Transverse colon (tissue), 4 donors: ENCODE data around the gene MRPL33. TPM values are rescaled to one million over a fixed set of nuclear protein-coding genes. Genes with fewer than 3 reads are reported as not detected.

Source experiments
- DNase-seq: peaks from one replicate; pipeline ENCODE4 v3.0.0-alpha.2; 2019
- H3K27ac ChIP-seq, 4 donors: fragments of 200-600 bp; sonication (generic); 2 replicates each; pipeline ENCODE4 v1.5.1; 2016 to 2018; ENCODE audit warnings: inconsistent platforms in 4 of 4
- H3K27me3 ChIP-seq: fragments of 200-600 bp; sonication (generic); 2 replicates; pipeline ENCODE4 v1.5.1; 2017; ENCODE audit warnings: inconsistent platforms
- H3K36me3 ChIP-seq, 4 donors: fragments of 200-600 bp; sonication (generic); 2 replicates each; pipeline ENCODE4 v1.5.1; 2017 to 2019; ENCODE audit warnings: inconsistent platforms in 4 of 4
- H3K4me1 ChIP-seq, 4 donors: fragments of 200-600 bp; sonication (generic); 2 replicates each; pipeline ENCODE4 v1.5.1; 2017 to 2020; ENCODE audit warnings: inconsistent platforms in 4 of 4
- H3K4me3 ChIP-seq, 4 donors: fragments of 200-600 bp; sonication (generic); 1 replicate in 1 of 4; 2 replicates in 3 of 4; pipeline versions ENCODE4 v1.5.1 to v1.6.1; 2017 to 2019; ENCODE audit warnings: inconsistent platforms in 4 of 4
- H3K9me3 ChIP-seq, 2 donors: fragments of 200-600 bp; sonication (generic); 2 replicates each; pipeline ENCODE4 v1.5.1; 2017 to 2019; ENCODE audit warnings: inconsistent platforms in 2 of 2
- CTCF ChIP-seq, 5 experiments: fragments of 200-600 bp in 3 of 5; fragments of 450-650 bp in 2 of 5; sonication (generic) in 3 of 5; IDR thresholded peaks; 1 replicate in 2 of 5; 2 replicates in 3 of 5; pipeline ENCODE4 v1.5.1; 2016 to 2017; ENCODE audit warnings: antibody characterized with exemption in 5 of 5, inconsistent platforms in 3 of 5, mild to moderate bottlenecking in 2 of 5, moderate library complexity in 1 of 5
- EP300 ChIP-seq: sonication (generic); formaldehyde crosslinking; IDR thresholded peaks from one replicate; pipeline ENCODE4 v1.6.1; 2017; ENCODE audit warnings: antibody characterized with exemption, low read depth
- POLR2A ChIP-seq: fragments of 450-650 bp; IDR thresholded peaks from one replicate; pipeline ENCODE4 v1.6.1; 2016; ENCODE audit warnings: antibody characterized with exemption, mild to moderate bottlenecking, moderate library complexity
- POLR2AphosphoS5 ChIP-seq, 3 donors: sonication (generic); formaldehyde crosslinking; IDR thresholded peaks; one replicate each; pipeline ENCODE4 v1.6.1; 2016; ENCODE audit warnings: antibody characterized with exemption in 3 of 3
- WGBS, 2 donors: methylation state at CpG; one replicate each; pipeline ENCODE4 v1.1.5; 2018; ENCODE audit warnings: low coverage in 1 of 2; 5-methylcytosine and 5-hydroxymethylcytosine counted together
- in situ Hi-C, 4 donors: fragments of 200-750 bp; cut with MboI; loops; one replicate each; pipeline versions ENCODE4 v1.15.0 to v1.15.1; 2017; ENCODE audit warnings: low sequenced_read_pairs in 3 of 4, low pct_ligation_motif_present in 1 of 4, low pct_unique_long_range_greater_than_20kb in 1 of 4
- intact Hi-C: fragments of 100-400 bp; cut with DNase I; formaldehyde crosslinking; loops from one replicate; pipeline ENCODE4 v1.15.1; 2023; ENCODE audit warnings: low total_unique reads
- total RNA-seq, 4 donors: library from RNA; depleted of rRNA; stranded (reverse); fragments of >200 nt; gene quantifications; one replicate each; pipeline ENCODE4 v1.1.0, GENCODE V29; 2016

The MRPL33 gene
- total RNA-seq, 4 donors from 2014 or later: 7.2 to 89.4 (median 45.7) TPM

GRCh38 chr2:27798948-27799645 lies 27.6 kb downstream of the MRPL33 start:
- no peaks in the 10 kb centered on the region for H3K9me3 ChIP-seq
- no peaks in the 10 kb centered on the region for H3K27me3 ChIP-seq
- peaks cover 3 to 35% (median 7%) of the 10 kb centered on the region in 4 donors for H3K4me1 ChIP-seq
- H3K4me3 ChIP-seq: no peak overlapping the region
- H3K36me3 ChIP-seq: no peaks in the 10 kb centered on the region
- in situ Hi-C loops: no loop called here
- TF ChIP-seq CTCF (IDR thresholded peaks at IDR 0.05): no peak
- TF ChIP-seq EP300: peak; percentile 77
- peak; percentile 64 to 80 (median 72) for TF ChIP-seq POLR2AphosphoS5 (IDR thresholded peaks at IDR 0.05)
- TF ChIP-seq POLR2A: no peak
- WGBS, 2 donors: 70 to 85% methylated on average over 9 to 11 of the region's 11 CpGs
- peak; percentile 18 for DNase-seq
- intact Hi-C loops: no loop called here
- peak overlapping the region; percentile 49 to 78 (median 72) for H3K27ac ChIP-seq

- in situ Hi-C loops: no loop called here
- intact Hi-C loops: no loop called here
- 87% methylated on average over 4 of the region's 4 CpGs; no CpG with 5 or more reads in 1 of the 2 donors for WGBS, 2 donors
Measured at GRCh38 chr2:27799646-27800010, 28.1 kb downstream of the MRPL33 start.

GRCh38 chr2:27800856-27801255 lies 29.3 kb downstream of the MRPL33 start:
- Histone ChIP-seq H3K36me3 (no peaks in the 10 kb centered on the region), H3K4me1 (peaks cover 0 to 25% (median 4%) of the 10 kb centered on the region in 4 donors), H3K27ac (peak overlapping the region in 1 of 4 donors; percentile 73), H3K9me3 (no peaks in the 10 kb centered on the region), H3K27me3 (no peaks in the 10 kb centered on the region), H3K4me3 (no peak overlapping the region)
- intact Hi-C loops: no loop called here
- in situ Hi-C loops: no loop called here
- DNase-seq: no peak
- 82% methylated on average over 6 of the region's 6 CpGs; no CpG with 5 or more reads in 1 of the 2 donors for WGBS, 2 donors
- TF ChIP-seq POLR2A: no peak
- TF ChIP-seq EP300: no peak
- TF ChIP-seq CTCF (IDR thresholded peaks at IDR 0.05): no peak
- TF ChIP-seq POLR2AphosphoS5 (IDR thresholded peaks at IDR 0.05): no peak

More at GRCh38 chr2:27799646-27800010, 28.1 kb downstream of the MRPL33 start:
- peaks cover 3 to 35% (median 7%) of the 10 kb centered on the region in 4 donors for H3K4me1 ChIP-seq
- no peak overlapping the region for H3K4me3 ChIP-seq
- no peaks in the 10 kb centered on the region for H3K36me3 ChIP-seq
- peak overlapping the region; percentile 49 to 75 (median 72) for H3K27ac ChIP-seq
- H3K9me3 ChIP-seq: no peaks in the 10 kb centered on the region
- TF ChIP-seq POLR2A (no peak), POLR2AphosphoS5 (IDR thresholded peaks at IDR 0.05) (no peak), EP300 (no peak), CTCF (IDR thresholded peaks at IDR 0.05) (no peak)
- no peak for DNase-seq
- H3K27me3 ChIP-seq: no peaks in the 10 kb centered on the region

GRCh38 chr2:27802547-27802946 lies 31.0 kb downstream of the MRPL33 start:
- WGBS, 2 donors: 82 to 93% methylated on average over 4 to 6 of the region's 6 CpGs
- no peak overlapping the region for H3K27ac ChIP-seq
- TF ChIP-seq POLR2A (no peak), POLR2AphosphoS5 (IDR thresholded peaks at IDR 0.05) (no peak)
- no peaks in the 10 kb centered on the region for H3K9me3 ChIP-seq
- H3K27me3 ChIP-seq: no peaks in the 10 kb centered on the region
- in situ Hi-C loops: no loop called here
- no peak for DNase-seq
- peaks cover 0 to 11% (median 3%) of the 10 kb centered on the region in 4 donors for H3K4me1 ChIP-seq
- H3K36me3 ChIP-seq: no peaks in the 10 kb centered on the region
- intact Hi-C loops: no loop called here
- no peak overlapping the region for H3K4me3 ChIP-seq
